ENCODE measurements around the gene LRPAP1. TPM values are rescaled to one million over a fixed set of nuclear protein-coding genes. Genes with fewer than 3 reads are reported as not detected.

The LRPAP1 gene
- total RNA-seq, 4 donors from 2014 or later = 67.5 to 187 (median 137) TPM

- no peak for TF ChIP-seq CTCF (IDR thresholded peaks at IDR 0.05; ENCODE audit: low read depth)
These were observed 38.3 kb downstream of the LRPAP1 start for GRCh38 chr4:3493720-3494461.

GRCh38 chr4:3492741-3493719, 39.2 kb downstream of the LRPAP1 start:
- TF ChIP-seq CTCF (IDR thresholded peaks at IDR 0.05; ENCODE audit: low read depth) = no peak

- no peak for TF ChIP-seq CTCF (IDR thresholded peaks at IDR 0.05; ENCODE audit: low read depth)
These were observed 40.4 kb downstream of the LRPAP1 start for GRCh38 chr4:3491681-3492405.

- TF ChIP-seq CTCF (IDR thresholded peaks at IDR 0.05; ENCODE audit: low read depth) = no peak
These were observed 42.7 kb downstream of the LRPAP1 start for GRCh38 chr4:3489451-3489962.

GRCh38 chr4:3488820-3489219, 43.4 kb downstream of the LRPAP1 start:
- no peak for TF ChIP-seq CTCF (IDR thresholded peaks at IDR 0.05; ENCODE audit: low read depth)

- TF ChIP-seq CTCF (IDR thresholded peaks at IDR 0.05; ENCODE audit: low read depth) = no peak
These were observed 44.4 kb downstream of the LRPAP1 start for GRCh38 chr4:3487861-3488260.

Data from subcutaneous adipose tissue (tissue), 4 donors.